ENCODE measurements around the gene C19orf25. TPM values are rescaled to one million over a fixed set of nuclear protein-coding genes. Genes with fewer than 3 reads are reported as not detected.
A peak's percentile ranks its signal among the peaks of the same experiment; 100 is the strongest.

Gene C19orf25
- total and polyA plus RNA-seq, 9 of the 15 experiments (the other 6 are each of a cell fraction or from before 2014, with no cell fraction given) = 0.79 to 96.0 (median 36.1) TPM

DNA sequence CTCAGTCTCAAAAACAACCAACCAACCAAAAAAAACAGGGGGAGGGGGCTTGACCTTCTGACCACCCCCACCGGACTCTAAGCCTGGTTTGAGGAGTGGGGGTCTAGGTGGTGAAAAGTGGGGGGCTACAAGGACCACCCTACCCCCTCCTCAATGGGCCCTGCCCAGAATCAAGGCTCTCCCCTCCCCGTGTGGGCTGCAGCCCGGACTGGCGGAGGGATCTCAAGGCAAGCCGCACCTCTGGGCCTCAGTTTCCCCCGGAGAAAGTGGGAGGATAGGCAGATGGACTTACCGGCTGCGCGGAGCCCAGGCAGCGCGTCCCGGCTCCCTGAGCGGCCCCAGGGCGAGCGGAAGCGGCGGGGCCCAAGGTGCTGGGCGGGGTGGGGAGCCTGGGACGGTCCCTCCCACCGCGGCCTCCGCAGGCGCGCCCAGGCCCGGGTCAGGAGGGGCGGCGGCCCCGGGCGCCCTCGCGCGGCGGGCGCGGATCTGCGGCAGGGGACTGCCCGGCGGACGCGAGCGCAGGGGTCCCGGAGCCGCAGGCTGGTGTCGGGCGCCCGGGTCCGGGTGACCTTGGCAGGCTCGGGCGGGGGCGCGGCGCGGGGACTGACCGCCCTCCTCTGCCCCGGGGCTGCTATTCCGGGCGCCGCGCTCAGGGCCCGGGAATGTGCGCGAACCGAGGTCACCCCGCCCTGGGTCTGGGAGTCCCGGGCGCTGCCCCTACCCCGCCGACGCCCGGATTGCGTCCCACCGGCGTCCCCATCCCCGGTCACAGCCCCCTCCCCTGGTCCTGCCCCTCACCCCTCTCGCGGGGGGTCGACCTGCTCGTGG is 33.9 kb upstream of the C19orf25 start, which contains the start of gene ADAMTSL5 (continued):
- TF ChIP-seq, protein P1, sequence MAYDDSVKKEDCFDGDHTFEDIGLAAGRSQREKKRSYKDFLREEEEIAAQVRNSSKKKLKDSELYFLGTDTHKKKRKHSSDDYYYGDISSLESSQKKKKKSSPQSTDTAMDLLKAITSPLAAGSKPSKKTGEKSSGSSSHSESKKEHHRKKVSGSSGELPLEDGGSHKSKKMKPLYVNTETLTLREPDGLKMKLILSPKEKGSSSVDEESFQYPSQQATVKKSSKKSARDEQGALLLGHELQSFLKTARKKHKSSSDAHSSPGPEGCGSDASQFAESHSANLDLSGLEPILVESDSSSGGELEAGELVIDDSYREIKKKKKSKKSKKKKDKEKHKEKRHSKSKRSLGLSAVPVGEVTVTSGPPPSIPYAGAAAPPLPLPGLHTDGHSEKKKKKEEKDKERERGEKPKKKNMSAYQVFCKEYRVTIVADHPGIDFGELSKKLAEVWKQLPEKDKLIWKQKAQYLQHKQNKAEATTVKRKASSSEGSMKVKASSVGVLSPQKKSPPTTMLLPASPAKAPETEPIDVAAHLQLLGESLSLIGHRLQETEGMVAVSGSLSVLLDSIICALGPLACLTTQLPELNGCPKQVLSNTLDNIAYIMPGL (CRISPR knock-in tag; IDR thresholded peaks at IDR 0.05) = peak; percentile 51; the same call in 1 of the 2 replicates
- TF ChIP-seq ZNF551 (CRISPR knock-in tag; IDR thresholded peaks at IDR 0.05) = no peak
- peak; percentile 64 for TF ChIP-seq HMGN3 (IDR thresholded peaks at IDR 0.05; ENCODE audit: borderline replicate concordance, extremely low read depth, insufficient read length, low read depth, low read length)
- TF ChIP-seq SOX6 (IDR thresholded peaks at IDR 0.05) = 0 out of 2 replicates have a peak, but pooled peaks have one; percentile 30
- TF ChIP-seq, protein P2, sequence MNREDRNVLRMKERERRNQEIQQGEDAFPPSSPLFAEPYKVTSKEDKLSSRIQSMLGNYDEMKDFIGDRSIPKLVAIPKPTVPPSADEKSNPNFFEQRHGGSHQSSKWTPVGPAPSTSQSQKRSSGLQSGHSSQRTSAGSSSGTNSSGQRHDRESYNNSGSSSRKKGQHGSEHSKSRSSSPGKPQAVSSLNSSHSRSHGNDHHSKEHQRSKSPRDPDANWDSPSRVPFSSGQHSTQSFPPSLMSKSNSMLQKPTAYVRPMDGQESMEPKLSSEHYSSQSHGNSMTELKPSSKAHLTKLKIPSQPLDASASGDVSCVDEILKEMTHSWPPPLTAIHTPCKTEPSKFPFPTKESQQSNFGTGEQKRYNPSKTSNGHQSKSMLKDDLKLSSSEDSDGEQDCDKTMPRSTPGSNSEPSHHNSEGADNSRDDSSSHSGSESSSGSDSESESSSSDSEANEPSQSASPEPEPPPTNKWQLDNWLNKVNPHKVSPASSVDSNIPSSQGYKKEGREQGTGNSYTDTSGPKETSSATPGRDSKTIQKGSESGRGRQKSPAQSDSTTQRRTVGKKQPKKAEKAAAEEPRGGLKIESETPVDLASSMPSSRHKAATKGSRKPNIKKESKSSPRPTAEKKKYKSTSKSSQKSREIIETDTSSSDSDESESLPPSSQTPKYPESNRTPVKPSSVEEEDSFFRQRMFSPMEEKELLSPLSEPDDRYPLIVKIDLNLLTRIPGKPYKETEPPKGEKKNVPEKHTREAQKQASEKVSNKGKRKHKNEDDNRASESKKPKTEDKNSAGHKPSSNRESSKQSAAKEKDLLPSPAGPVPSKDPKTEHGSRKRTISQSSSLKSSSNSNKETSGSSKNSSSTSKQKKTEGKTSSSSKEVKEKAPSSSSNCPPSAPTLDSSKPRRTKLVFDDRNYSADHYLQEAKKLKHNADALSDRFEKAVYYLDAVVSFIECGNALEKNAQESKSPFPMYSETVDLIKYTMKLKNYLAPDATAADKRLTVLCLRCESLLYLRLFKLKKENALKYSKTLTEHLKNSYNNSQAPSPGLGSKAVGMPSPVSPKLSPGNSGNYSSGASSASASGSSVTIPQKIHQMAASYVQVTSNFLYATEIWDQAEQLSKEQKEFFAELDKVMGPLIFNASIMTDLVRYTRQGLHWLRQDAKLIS (CRISPR knock-in tag; IDR thresholded peaks at IDR 0.05) = no peak
- TF ChIP-seq FOXJ3 (CRISPR knock-in tag; IDR thresholded peaks at IDR 0.05) = no peak
- peak; percentile 90 to 94 for TF ChIP-seq KDM1A (IDR thresholded peaks at IDR 0.05)
- peak; percentile 87 for TF ChIP-seq GABPA (tag; conservative IDR thresholded peaks at IDR 0.05; ENCODE audit: low read depth)
- peak; percentile 81; the same call in 1 of the 2 replicates for TF ChIP-seq HNRNPL (IDR thresholded peaks at IDR 0.05; ENCODE audit: low read depth, low read length)
- peak in 1 of 2 experiments; percentile 76; a peak in 2 of 4 replicates for TF ChIP-seq HDAC1 (IDR thresholded peaks at IDR 0.05)
- TF ChIP-seq RBM25 (IDR thresholded peaks at IDR 0.05; ENCODE audit: low read depth, low read length, severe bottlenecking) = peak; percentile 88
- TF ChIP-seq, protein P3, sequence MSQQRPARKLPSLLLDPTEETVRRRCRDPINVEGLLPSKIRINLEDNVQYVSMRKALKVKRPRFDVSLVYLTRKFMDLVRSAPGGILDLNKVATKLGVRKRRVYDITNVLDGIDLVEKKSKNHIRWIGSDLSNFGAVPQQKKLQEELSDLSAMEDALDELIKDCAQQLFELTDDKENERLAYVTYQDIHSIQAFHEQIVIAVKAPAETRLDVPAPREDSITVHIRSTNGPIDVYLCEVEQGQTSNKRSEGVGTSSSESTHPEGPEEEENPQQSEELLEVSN (IDR thresholded peaks at IDR 0.05; ENCODE audit: borderline replicate concordance in 1 of 2, extremely low read depth in 1 of 2, insufficient read depth in 1 of 2, insufficient read length in 1 of 2, low read depth in 1 of 2, low read length in 1 of 2, poor library complexity in 1 of 2, severe bottlenecking in 1 of 2) = peak; percentile 29 to 55
- TF ChIP-seq CBX1 (IDR thresholded peaks at IDR 0.05; ENCODE audit: low read depth) = peak; percentile 98

Measured in K562 (cell line).